Measurements from ENCODE around the gene IGSF9B.

DNA sequence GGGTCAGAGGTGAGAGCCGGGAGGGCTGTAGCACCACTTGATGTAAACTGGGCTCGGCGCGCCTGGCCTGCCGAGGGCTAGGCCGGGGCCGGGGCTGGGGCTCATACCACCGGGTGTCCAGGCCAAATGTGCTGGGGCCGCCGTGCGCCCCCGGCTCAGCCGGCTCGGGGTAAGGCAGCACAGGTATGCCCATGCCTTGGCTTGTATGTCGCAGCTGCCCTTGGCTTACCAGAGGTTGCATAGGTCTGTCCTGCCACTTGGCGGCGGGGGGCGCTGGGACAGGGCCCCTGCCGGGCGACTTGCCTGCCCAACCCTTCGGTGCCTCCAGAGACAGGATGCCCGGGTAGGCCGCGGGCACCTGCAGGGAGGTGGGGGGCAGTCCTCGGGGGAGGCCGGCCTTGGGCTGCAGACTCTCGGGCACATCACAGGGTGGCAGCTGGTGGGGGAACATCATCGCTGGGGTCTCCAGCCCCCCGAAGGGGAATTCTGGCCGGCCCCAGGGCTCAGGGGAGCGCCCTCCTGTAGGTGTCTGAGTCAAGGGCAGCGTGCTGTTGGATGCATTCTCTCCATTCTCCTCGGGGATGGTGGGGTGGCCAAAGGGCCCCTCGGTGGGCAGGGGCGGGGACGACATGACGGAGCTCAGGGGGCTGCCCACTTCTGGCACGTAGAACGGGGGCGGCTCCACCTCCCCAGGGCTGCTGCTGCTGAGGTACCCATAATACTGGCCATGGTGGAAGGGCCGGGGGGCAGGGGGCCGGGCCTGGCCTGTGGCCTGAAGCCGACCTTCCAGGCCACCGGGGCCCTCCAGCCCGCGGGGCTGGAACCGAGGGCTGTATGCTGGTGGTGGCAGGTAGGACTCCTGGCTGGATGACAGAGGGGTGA lies 36.4 kb downstream of the IGSF9B start:
- TF ChIP-seq POLR2A (IDR thresholded peaks at IDR 0.05) (no peak), POLR2AphosphoS5 (IDR thresholded peaks at IDR 0.05; ENCODE audit: insufficient read depth in 1 of 2, low read depth in 1 of 2) (no peak)
- TF ChIP-seq, protein P1, sequence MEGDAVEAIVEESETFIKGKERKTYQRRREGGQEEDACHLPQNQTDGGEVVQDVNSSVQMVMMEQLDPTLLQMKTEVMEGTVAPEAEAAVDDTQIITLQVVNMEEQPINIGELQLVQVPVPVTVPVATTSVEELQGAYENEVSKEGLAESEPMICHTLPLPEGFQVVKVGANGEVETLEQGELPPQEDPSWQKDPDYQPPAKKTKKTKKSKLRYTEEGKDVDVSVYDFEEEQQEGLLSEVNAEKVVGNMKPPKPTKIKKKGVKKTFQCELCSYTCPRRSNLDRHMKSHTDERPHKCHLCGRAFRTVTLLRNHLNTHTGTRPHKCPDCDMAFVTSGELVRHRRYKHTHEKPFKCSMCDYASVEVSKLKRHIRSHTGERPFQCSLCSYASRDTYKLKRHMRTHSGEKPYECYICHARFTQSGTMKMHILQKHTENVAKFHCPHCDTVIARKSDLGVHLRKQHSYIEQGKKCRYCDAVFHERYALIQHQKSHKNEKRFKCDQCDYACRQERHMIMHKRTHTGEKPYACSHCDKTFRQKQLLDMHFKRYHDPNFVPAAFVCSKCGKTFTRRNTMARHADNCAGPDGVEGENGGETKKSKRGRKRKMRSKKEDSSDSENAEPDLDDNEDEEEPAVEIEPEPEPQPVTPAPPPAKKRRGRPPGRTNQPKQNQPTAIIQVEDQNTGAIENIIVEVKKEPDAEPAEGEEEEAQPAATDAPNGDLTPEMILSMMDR (IDR thresholded peaks at IDR 0.05), result no peak

All from vagina (tissue), 2 donors.